ENCODE data around the gene WAPL.

WAPL gene

GRCh38 chr10:86461963-86462804, 59.4 kb downstream of the WAPL start:
- in situ Hi-C loops (cut with MboI; ENCODE audit: low sequenced_read_pairs) = no loop called here

DNA sequence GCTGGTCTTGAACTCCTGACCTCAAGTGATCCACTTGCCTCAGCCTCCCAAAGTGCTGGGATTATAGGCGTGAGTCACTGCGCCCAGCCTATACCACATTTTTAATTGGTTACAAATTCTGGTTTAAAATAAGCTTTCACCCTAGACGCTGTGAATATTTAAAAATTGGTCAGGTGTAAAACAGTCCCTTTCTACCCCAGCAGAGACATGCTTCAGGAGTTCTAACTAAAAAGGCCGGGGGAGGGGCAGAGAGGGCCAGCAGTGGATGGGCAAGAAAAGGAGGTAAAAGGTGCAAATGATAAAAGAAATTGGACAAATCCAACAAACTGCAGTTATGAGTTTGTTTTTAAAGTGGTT, 70.0 kb downstream of the WAPL start:
- in situ Hi-C loops (cut with MboI; ENCODE audit: low sequenced_read_pairs) = no loop called here

GRCh38 chr10:86450806-86451603, 70.6 kb downstream of the WAPL start:
- in situ Hi-C loops (cut with MboI; ENCODE audit: low sequenced_read_pairs) = no loop called here

DNA sequence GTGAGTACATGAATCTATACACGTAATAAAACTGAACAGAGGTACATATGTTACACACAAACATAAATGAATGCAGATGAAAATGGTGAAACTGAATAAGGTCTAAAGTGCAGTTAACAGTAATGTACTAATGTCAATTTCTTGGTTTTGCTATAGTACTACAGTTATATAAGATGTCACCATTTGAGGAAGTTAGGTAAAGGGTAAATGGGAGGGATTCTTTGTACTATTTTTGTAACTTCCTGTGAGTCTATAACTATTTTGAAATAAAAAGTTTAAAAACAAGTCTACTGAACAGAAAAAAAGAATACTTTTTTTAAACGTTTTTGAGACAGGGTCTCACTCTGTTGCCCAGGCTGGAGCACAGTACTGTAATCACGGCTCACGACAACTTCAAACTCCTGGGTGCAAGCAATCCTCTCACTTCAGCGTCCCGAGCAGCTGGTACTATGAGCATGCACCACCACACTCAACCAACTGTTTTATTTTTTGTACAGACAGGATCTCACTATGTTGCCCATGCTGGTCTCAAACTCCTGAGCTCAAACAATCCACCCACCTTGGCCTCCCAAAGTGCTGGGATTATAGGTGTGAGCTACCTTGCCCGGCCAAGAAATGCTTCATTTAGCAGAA, 71.5 kb downstream of the WAPL start:
- in situ Hi-C loops (cut with MboI; ENCODE audit: low sequenced_read_pairs) = no loop called here

GRCh38 chr10:86447432-86447831, 74.2 kb downstream of the WAPL start:
- in situ Hi-C loops (cut with MboI; ENCODE audit: low sequenced_read_pairs) = no loop called here

GRCh38 chr10:86446987-86447386, 74.6 kb downstream of the WAPL start:
- in situ Hi-C loops (cut with MboI; ENCODE audit: low sequenced_read_pairs) = no loop called here

DNA sequence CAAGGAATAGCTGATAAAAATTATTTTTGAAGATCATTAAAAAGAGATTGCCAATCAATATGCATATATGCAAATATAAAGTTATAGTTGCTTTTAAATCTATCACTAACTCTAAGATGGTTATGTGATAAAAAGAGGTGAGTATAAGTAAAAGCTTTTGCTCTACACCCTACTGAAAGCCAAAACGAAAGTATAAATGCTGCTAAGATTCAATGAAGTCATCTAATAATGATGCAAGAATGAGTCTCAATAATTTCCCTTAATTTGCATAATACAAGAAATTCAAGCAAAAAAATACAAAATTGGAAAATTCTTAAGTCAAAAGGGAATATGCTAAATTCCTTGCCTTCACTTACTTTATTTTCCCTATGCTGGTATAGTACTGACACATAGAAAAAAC, 75.2 kb downstream of the WAPL start:
- in situ Hi-C loops (cut with MboI; ENCODE audit: low sequenced_read_pairs) = no loop called here

GRCh38 chr10:86443936-86444335, 77.7 kb downstream of the WAPL start:
- in situ Hi-C loops (cut with MboI; ENCODE audit: low sequenced_read_pairs) = no loop called here

- in situ Hi-C loops (cut with MboI; ENCODE audit: low sequenced_read_pairs) = no loop called here
Measured at GRCh38 chr10:86443069-86443468, 78.5 kb downstream of the WAPL start.

- in situ Hi-C loops (cut with MboI; ENCODE audit: low sequenced_read_pairs) = no loop called here
Measured at GRCh38 chr10:86440874-86441843, 80.4 kb downstream of the WAPL start.

- in situ Hi-C loops (cut with MboI; ENCODE audit: low sequenced_read_pairs) = no loop called here
Measured at GRCh38 chr10:86439544-86439943, 82.0 kb downstream of the WAPL start.

GRCh38 chr10:86438091-86438749, 83.4 kb downstream of the WAPL start:
- in situ Hi-C loops (cut with MboI; ENCODE audit: low sequenced_read_pairs) = no loop called here

DNA sequence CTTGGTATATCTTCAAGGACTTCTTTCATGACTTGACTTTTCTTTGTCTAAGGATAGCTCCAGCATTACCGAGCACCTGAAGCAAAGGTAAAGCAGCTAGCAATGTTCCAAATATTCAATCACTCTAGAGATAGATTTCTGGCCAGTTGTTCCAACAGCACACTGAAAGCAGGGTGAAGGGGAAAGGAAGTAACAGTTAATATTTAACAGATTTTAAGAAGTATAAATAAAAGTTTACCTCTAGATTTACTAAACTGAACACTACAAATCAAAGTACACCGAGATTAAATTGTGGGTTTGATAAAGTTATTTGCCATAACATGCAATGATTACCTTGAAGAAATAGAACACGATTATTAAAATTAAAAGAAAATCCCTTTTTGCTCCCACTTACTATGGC, 84.1 kb downstream of the WAPL start:
- in situ Hi-C loops (cut with MboI; ENCODE audit: low sequenced_read_pairs) = no loop called here

DNA sequence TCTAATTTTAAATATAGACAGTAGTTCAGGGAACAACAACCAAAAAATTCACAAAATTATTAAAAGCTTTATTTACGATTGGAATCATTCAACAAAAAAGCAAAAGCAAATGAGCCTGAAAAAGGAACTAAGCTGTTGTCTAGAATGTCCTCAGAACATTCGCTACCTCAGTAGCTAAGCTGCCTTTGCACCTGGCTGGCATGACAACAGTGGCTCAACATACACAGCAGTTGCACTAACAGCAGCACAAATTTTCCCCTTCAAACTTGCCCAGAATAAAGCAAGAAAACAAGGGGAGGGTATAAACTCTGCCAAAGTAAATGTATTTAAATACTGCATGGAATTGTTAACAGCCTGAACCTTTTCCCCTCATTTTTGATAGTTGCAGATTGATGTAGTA, 84.6 kb downstream of the WAPL start:
- in situ Hi-C loops (cut with MboI; ENCODE audit: low sequenced_read_pairs) = no loop called here

DNA sequence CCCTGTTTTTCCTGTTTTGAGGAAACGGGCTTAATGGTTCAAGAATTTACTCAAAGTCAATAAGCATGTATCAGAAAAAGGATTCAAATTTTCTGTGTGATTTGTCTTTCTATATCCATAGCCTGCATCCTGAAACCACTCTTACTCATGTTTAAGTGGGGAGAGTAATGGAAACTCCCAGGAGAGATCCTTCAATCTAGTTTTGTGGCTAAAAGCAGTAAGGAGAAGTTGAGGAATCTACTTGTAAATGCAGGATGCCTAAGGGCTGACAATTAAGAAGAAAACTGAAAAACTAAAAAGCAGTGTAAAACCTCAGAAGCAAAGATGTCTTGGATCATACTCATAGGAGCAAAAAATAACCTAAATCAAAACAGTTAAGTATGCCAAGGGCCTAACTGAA, 86.9 kb downstream of the WAPL start:
- in situ Hi-C loops (cut with MboI; ENCODE audit: low sequenced_read_pairs) = no loop called here

- in situ Hi-C loops (cut with MboI; ENCODE audit: low sequenced_read_pairs) = no loop called here
Measured at GRCh38 chr10:86423739-86424138, 97.9 kb downstream of the WAPL start.

GRCh38 chr10:86419101-86419500, 102.5 kb downstream of the WAPL start:
- in situ Hi-C loops (cut with MboI; ENCODE audit: low sequenced_read_pairs) = no loop called here

GRCh38 chr10:86415583-86415982, 106.0 kb downstream of the WAPL start:
- in situ Hi-C loops (cut with MboI; ENCODE audit: low sequenced_read_pairs) = no loop called here

DNA sequence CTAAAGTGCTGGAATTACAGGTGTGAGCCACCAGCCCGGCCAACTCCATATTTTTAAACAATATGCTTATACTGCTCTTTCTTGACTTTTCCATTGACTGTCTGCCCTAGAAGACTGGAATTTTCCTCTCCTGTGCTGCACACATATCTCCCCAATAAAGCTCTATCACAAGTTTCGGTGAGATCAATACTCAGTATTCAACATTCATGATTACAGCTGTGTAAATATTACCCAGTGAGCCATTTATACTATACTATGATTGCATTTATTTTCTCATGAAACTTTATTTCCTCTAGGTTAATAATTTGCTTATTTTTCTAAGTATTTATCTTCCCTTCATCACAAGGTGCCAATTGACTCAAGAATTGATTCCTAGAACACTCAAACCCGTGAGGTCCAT, 106.5 kb downstream of the WAPL start:
- in situ Hi-C loops (cut with MboI; ENCODE audit: low sequenced_read_pairs) = no loop called here

GRCh38 chr10:86413046-86413728, 108.4 kb downstream of the WAPL start:
- in situ Hi-C loops (cut with MboI; ENCODE audit: low sequenced_read_pairs) = no loop called here
